Measurements from ENCODE around the gene PTPRB. TPM values are rescaled to one million over a fixed set of nuclear protein-coding genes. Genes with fewer than 3 reads are reported as not detected.

Gene PTPRB
- total RNA-seq, 4 donors from 2014 or later, result 2.0 to 15.9 (median 8.0) TPM

GRCh38 chr12:70635755-70636154 lies 1.5 kb downstream of the PTPRB start:
- no peak for DNase-seq (ENCODE audit: low spot score in 2 of 2)
- H3K36me3 ChIP-seq, result no peaks in the 10 kb centered on the region
- peak overlapping the region; percentile 27 for H3K4me3 ChIP-seq
- H3K4me1 ChIP-seq, result no peaks in the 10 kb centered on the region
- TF ChIP-seq POLR2A (IDR thresholded peaks at IDR 0.05) (no peak), EP300 (IDR thresholded peaks at IDR 0.05) (no peak), POLR2AphosphoS5 (IDR thresholded peaks at IDR 0.05) (no peak)
- TF ChIP-seq, protein P1, sequence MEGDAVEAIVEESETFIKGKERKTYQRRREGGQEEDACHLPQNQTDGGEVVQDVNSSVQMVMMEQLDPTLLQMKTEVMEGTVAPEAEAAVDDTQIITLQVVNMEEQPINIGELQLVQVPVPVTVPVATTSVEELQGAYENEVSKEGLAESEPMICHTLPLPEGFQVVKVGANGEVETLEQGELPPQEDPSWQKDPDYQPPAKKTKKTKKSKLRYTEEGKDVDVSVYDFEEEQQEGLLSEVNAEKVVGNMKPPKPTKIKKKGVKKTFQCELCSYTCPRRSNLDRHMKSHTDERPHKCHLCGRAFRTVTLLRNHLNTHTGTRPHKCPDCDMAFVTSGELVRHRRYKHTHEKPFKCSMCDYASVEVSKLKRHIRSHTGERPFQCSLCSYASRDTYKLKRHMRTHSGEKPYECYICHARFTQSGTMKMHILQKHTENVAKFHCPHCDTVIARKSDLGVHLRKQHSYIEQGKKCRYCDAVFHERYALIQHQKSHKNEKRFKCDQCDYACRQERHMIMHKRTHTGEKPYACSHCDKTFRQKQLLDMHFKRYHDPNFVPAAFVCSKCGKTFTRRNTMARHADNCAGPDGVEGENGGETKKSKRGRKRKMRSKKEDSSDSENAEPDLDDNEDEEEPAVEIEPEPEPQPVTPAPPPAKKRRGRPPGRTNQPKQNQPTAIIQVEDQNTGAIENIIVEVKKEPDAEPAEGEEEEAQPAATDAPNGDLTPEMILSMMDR (IDR thresholded peaks at IDR 0.05), result no peak
- no peak overlapping the region for H3K27ac ChIP-seq
- H3K27me3 ChIP-seq, result no peaks in the 10 kb centered on the region
- no peaks in the 10 kb centered on the region for H3K9me3 ChIP-seq
- WGBS, result 89% methylated on average over 7 of the region's 7 CpGs

- Histone ChIP-seq H3K36me3 (no peaks in the 10 kb centered on the region), H3K27me3 (no peaks in the 10 kb centered on the region), H3K4me3 (no peak overlapping the region), H3K27ac (no peak overlapping the region), H3K9me3 (no peaks in the 10 kb centered on the region), H3K4me1 (no peaks in the 10 kb centered on the region)
- 84% methylated on average over 3 of the region's 3 CpGs for WGBS
- DNase-seq (ENCODE audit: low spot score in 2 of 2), result no peak
- TF ChIP-seq POLR2A (IDR thresholded peaks at IDR 0.05) (no peak), POLR2AphosphoS5 (IDR thresholded peaks at IDR 0.05) (no peak), EP300 (IDR thresholded peaks at IDR 0.05) (no peak)
- TF ChIP-seq, protein P1 (IDR thresholded peaks at IDR 0.05), result no peak
These were observed 8.3 kb downstream of the PTPRB start for GRCh38 chr12:70628701-70629480.

DNA sequence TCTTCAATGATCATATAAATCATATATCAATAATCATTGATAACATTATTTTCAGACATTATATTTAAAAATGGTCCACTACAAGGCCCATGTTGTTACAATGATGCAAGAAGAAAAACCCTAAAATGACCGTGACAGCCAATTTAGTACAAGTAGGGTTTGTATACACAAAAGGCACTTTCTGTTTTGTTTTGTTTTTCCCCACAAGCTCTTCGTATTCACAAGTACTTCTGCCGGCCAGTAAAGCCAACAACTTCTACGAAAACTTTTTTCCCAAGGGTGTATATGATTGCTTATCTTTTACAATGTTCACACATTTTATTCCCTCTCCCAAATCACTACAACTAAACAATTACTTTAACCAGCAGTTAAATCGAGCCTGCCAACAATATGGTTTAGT lies 9.6 kb downstream of the PTPRB start:
- no peak for TF ChIP-seq EP300 (IDR thresholded peaks at IDR 0.05)
- no peak for TF ChIP-seq POLR2AphosphoS5 (IDR thresholded peaks at IDR 0.05)
- TF ChIP-seq, protein P1 (IDR thresholded peaks at IDR 0.05), result no peak
- no peak for TF ChIP-seq POLR2A (IDR thresholded peaks at IDR 0.05)
- Histone ChIP-seq H3K4me3 (no peak overlapping the region), H3K27ac (no peak overlapping the region), H3K9me3 (no peaks in the 10 kb centered on the region), H3K27me3 (no peaks in the 10 kb centered on the region), H3K4me1 (no peaks in the 10 kb centered on the region), H3K36me3 (no peaks in the 10 kb centered on the region)
- DNase-seq (ENCODE audit: low spot score in 2 of 2), result no peak
- WGBS, result 78% methylated on average over 5 of the region's 5 CpGs

DNA sequence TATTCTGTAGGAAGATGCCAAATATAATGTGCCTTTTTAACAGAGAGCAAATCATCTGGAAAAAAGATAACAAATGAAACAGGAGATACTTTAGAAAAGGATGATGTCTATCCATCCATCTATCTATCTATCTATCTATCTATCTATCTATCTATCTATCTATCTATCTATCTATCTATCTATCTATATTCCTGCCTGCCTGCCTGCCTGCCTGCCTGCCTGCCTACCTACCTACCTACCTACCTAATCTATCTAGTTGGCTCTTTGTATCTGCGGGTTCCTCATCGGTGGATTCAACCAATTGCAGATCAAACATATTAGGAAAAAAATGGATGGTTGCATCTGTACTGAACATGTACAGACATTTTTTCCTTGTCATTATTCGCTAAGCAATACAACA lies 11.0 kb downstream of the PTPRB start:
- Histone ChIP-seq H3K9me3 (no peaks in the 10 kb centered on the region), H3K27me3 (no peaks in the 10 kb centered on the region), H3K4me3 (no peak overlapping the region), H3K4me1 (no peaks in the 10 kb centered on the region), H3K36me3 (no peaks in the 10 kb centered on the region), H3K27ac (no peak overlapping the region)
- 92% methylated on average over 3 of the region's 3 CpGs for WGBS
- DNase-seq (ENCODE audit: low spot score in 2 of 2), result no peak
- no peak for TF ChIP-seq POLR2A (IDR thresholded peaks at IDR 0.05)
- no peak for TF ChIP-seq EP300 (IDR thresholded peaks at IDR 0.05)
- no peak for TF ChIP-seq POLR2AphosphoS5 (IDR thresholded peaks at IDR 0.05)

- Histone ChIP-seq H3K36me3 (no peaks in the 10 kb centered on the region), H3K27ac (no peak overlapping the region), H3K9me3 (no peaks in the 10 kb centered on the region), H3K4me3 (no peak overlapping the region), H3K27me3 (no peaks in the 10 kb centered on the region), H3K4me1 (no peaks in the 10 kb centered on the region)
- no peak for DNase-seq (ENCODE audit: low spot score in 2 of 2)
- TF ChIP-seq, protein P1 (IDR thresholded peaks at IDR 0.05), result no peak
- TF ChIP-seq POLR2A (IDR thresholded peaks at IDR 0.05) (no peak), EP300 (IDR thresholded peaks at IDR 0.05) (no peak), POLR2AphosphoS5 (IDR thresholded peaks at IDR 0.05) (no peak)
- 74% methylated on average over 5 of the region's 5 CpGs for WGBS
These were observed 17.6 kb downstream of the PTPRB start for GRCh38 chr12:70619471-70620152.

Data from suprapubic skin (tissue), 4 donors.